Gastrocnemius medialis (tissue), 4 donors: Measurements from ENCODE around the gene CASP3.

Experiments used
- CTCF ChIP-seq, 5 experiments: fragments of 450-650 bp in 3 of 5; fragments of 200-600 bp in 2 of 5; sonication (generic) in 2 of 5; IDR thresholded peaks in 4 of 5; conservative IDR thresholded peaks in 1 of 5; 1 replicate in 4 of 5; 2 replicates in 1 of 5; pipeline ENCODE4 v1.5.1; 2016 to 2019; ENCODE audit warnings: antibody characterized with exemption in 5 of 5, mild to moderate bottlenecking in 3 of 5, moderate library complexity in 3 of 5
- POLR2A ChIP-seq, 2 donors: fragments of 450-650 bp; IDR thresholded peaks; one replicate each; pipeline ENCODE4 v1.6.1; 2017; ENCODE audit warnings: antibody characterized with exemption in 2 of 2, mild to moderate bottlenecking in 2 of 2, moderate library complexity in 2 of 2

- TF ChIP-seq CTCF (IDR thresholded peaks at IDR 0.05 in 4 of 5, conservative IDR thresholded peaks at IDR 0.05 in 1 of 5) = no peak
- TF ChIP-seq POLR2A (IDR thresholded peaks at IDR 0.05) = no peak
These were observed 65.3 kb downstream of the CASP3 start for GRCh38 chr4:184583738-184584502.
